HFFc6 (cell line): ENCODE results near the gene PIK3AP1. TPM values are rescaled to one million over a fixed set of nuclear protein-coding genes. Genes with fewer than 3 reads are reported as not detected.

Source experiments
- DNase-seq: peaks from one replicate; pipeline ENCODE4 v3.0.0-alpha.2; 2018
- H3K27ac Mint-ChIP-seq: 2 replicates; pipeline ENCODE4 v1.8.0; 2020; ENCODE audit warnings: mild to moderate bottlenecking, mixed read lengths
- H3K27me3 Mint-ChIP-seq: 2 replicates; pipeline ENCODE4 v1.8.0; 2021; ENCODE audit warnings: mild to moderate bottlenecking, moderate library complexity, mixed read lengths; ENCODE audit not compliant: insufficient read depth
- H3K36me3 Mint-ChIP-seq: 2 replicates; pipeline ENCODE4 v1.8.0; 2021; ENCODE audit warnings: low read depth, mixed read lengths
- H3K4me1 Mint-ChIP-seq: 2 replicates; pipeline ENCODE4 v1.8.0; 2020; ENCODE audit warnings: low read depth, mixed read lengths
- H3K4me3 Mint-ChIP-seq: 2 replicates; pipeline ENCODE4 v1.8.0; 2020; ENCODE audit warnings: mild to moderate bottlenecking, moderate library complexity, mixed read lengths
- H3K9me3 Mint-ChIP-seq: 2 replicates; pipeline ENCODE4 v1.8.0; 2020; ENCODE audit warnings: mild to moderate bottlenecking, mixed read lengths
- total RNA-seq, 6 experiments: library from RNA; stranded (reverse); fragmentation: NEBNext Ultra II Directional; extraction: Animal tissue kit (Norgen Biotek cat#: 25700); gene quantifications; 2 replicates in 1 of 6; 3 replicates in 5 of 6; pipeline ENCODE4 v1.2.3, GENCODE V29; 2021
- TF ChIP-seq, protein P1 (sequence below): fragments of 200-600 bp; sonication (generic); IDR thresholded peaks from 2 replicates; pipeline ENCODE4 v1.5.0; 2021; ENCODE audit warnings: antibody characterized with exemption, mild to moderate bottlenecking

PIK3AP1 gene
- total RNA-seq, 6 experiments from 2014 or later: 0.05 TPM; not detected in 3

DNA sequence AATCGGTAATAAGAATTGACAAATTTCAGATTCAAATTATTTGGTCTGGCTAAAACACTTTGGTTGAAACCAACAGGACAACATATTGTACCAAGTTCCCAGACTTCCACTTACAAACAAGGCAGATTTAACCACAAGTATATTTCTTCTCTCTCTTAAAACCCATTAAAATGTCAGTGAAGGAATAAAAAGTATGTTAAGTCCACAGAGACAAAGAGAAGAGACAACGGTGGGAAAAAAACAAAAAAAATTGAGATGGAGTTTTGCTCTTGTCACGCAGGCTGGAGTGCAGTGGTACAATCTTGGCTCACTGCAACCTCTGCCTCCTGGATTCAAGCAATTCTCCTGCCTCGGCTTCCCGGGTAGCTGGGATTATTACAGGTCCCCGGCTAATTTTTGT, 149.8 kb downstream of the PIK3AP1 start:
- Mint-ChIP-seq H3K9me3 (no peaks in the 10 kb centered on the region), H3K27me3 (no peaks in the 10 kb centered on the region), H3K36me3 (peaks cover 41% of the 10 kb centered on the region), H3K4me1 (peaks cover 60% of the 10 kb centered on the region), H3K27ac (no peak overlapping the region; the same call in 1 of the 2 replicates), H3K4me3 (no peak overlapping the region)
- DNase-seq: no peak
- TF ChIP-seq, protein P1, sequence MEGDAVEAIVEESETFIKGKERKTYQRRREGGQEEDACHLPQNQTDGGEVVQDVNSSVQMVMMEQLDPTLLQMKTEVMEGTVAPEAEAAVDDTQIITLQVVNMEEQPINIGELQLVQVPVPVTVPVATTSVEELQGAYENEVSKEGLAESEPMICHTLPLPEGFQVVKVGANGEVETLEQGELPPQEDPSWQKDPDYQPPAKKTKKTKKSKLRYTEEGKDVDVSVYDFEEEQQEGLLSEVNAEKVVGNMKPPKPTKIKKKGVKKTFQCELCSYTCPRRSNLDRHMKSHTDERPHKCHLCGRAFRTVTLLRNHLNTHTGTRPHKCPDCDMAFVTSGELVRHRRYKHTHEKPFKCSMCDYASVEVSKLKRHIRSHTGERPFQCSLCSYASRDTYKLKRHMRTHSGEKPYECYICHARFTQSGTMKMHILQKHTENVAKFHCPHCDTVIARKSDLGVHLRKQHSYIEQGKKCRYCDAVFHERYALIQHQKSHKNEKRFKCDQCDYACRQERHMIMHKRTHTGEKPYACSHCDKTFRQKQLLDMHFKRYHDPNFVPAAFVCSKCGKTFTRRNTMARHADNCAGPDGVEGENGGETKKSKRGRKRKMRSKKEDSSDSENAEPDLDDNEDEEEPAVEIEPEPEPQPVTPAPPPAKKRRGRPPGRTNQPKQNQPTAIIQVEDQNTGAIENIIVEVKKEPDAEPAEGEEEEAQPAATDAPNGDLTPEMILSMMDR: no peak

DNA sequence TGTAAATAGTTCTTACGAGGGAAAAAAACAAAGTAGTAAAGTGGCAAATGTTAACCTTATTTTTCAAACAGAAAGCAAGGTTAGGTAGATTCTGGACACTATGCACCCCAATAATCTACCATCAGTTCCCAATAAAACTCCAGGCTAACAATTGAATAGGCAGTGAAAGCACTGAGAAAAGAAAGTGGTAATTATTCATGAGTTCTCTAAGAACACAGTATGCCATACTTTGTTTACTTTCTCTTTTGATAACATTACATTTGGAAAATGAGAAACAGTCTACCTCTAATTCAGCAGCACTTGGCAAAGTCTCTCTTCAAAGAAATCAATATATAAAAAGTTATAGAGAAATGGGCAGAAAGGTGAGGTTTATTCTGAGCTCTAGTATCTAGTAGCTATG, 151.9 kb downstream of the PIK3AP1 start:
- peak overlapping the region; percentile 23; the same call in 1 of the 2 replicates for H3K4me3 Mint-ChIP-seq
- DNase-seq: no peak
- no peaks in the 10 kb centered on the region for H3K27me3 Mint-ChIP-seq
- peaks cover 26% of the 10 kb centered on the region for H3K36me3 Mint-ChIP-seq
- H3K27ac Mint-ChIP-seq: peak overlapping the region; percentile 17; the same call in 1 of the 2 replicates
- TF ChIP-seq, protein P1: no peak
- H3K4me1 Mint-ChIP-seq: peaks cover 59% of the 10 kb centered on the region
- no peaks in the 10 kb centered on the region for H3K9me3 Mint-ChIP-seq

DNA sequence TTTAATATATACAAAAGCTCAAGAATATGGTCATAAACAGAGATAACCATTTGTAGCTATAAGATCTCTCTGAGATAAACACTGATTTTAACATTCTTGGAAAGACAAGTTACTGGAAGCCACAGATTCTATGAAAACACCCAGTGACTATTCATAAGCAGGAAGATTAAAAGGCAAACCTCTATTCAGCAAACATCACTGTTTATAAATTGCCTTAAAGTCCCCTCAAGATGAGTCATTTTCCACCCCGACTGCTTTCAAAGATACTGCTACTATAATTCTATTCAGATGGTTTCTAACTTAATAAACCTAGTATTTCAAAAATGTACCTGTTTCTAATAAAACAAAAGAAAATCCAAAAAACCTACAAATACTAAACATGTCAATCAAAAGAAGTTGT, 154.5 kb downstream of the PIK3AP1 start:
- H3K27me3 Mint-ChIP-seq: no peaks in the 10 kb centered on the region
- peaks cover 60% of the 10 kb centered on the region for H3K4me1 Mint-ChIP-seq
- peaks cover 23% of the 10 kb centered on the region for H3K36me3 Mint-ChIP-seq
- peak overlapping the region; percentile 31; the same call in 1 of the 2 replicates for H3K27ac Mint-ChIP-seq
- peak; percentile 41 for DNase-seq
- H3K9me3 Mint-ChIP-seq: no peaks in the 10 kb centered on the region
- no peak overlapping the region for H3K4me3 Mint-ChIP-seq
- TF ChIP-seq, protein P1: no peak

DNA sequence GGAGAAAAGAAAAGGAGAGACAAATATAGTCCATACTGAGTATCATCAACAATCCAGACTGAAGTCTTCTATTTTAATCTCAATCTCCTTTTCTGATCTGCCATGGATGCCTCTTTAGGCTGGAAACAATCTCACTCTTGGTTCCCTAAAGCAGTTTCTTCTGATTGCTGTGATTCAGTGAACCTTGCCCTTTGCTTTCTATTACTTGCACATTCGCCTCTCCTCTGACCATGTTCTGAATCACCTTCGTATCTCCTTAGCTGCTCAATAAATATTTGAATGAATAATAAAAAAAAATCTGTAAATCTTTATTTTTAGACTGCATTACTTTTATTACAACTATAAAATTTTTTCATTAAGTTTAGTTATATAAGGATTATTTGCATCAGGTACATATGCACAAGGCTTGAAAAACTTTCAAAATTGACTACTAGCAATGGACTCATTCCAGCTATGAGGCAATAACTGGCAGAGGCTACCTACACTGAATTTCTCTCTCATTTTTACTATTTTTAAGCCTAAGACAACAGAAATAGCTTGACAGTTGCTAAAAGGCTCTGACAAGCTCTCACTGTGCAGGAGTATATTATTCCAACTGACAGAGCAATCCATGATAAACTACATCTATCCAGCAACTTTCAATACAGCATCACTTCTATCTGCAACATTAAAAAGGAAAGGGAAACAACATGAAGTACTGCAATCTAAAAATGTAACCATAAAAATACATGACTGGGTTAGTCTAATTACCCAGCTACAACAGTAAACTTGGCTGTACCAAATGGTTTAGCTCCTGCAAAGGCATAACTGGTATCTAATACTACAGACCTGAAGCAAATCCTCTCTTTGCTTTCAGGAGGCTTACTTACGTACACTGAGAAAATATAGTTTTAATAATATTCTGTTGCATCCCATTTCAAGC, 159.1 kb downstream of the PIK3AP1 start:
- H3K9me3 Mint-ChIP-seq: no peaks in the 10 kb centered on the region
- peaks cover 30% of the 10 kb centered on the region for H3K36me3 Mint-ChIP-seq
- DNase-seq: no peak
- peak overlapping the region; percentile 40 for H3K27ac Mint-ChIP-seq
- H3K27me3 Mint-ChIP-seq: no peaks in the 10 kb centered on the region
- H3K4me3 Mint-ChIP-seq: no peak overlapping the region
- TF ChIP-seq, protein P1: no peak
- peaks cover 33% of the 10 kb centered on the region for H3K4me1 Mint-ChIP-seq

DNA sequence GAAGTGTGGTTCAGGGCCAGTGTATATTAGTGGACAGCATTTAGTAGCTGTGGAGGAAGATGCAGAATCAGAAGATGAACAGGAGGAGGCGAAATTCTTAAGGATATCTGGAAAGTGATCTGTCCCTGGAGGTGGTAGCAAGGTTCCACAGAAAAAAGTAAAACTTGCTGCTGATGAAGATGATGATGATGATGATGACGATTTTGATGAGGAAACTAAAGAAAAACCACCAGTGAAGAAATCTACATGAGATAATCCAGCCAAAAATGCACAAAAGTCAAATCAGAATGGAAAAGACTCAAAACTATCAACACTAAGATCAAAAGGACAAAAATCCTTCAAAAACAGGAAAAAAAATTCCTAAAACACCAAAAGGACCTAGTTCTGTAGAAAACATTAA, 159.8 kb downstream of the PIK3AP1 start:
- no peaks in the 10 kb centered on the region for H3K9me3 Mint-ChIP-seq
- H3K27me3 Mint-ChIP-seq: no peaks in the 10 kb centered on the region
- no peak overlapping the region for H3K4me3 Mint-ChIP-seq
- H3K36me3 Mint-ChIP-seq: peaks cover 30% of the 10 kb centered on the region
- H3K27ac Mint-ChIP-seq: peak overlapping the region; percentile 1; the same call in 1 of the 2 replicates
- DNase-seq: no peak
- H3K4me1 Mint-ChIP-seq: peaks cover 26% of the 10 kb centered on the region
- TF ChIP-seq, protein P1: no peak
